ENCODE data around the gene TUBD1.
"Not testable (repeated sequence)": the region's sequence is repeated elsewhere in the genome, so short reads cannot be mapped to it uniquely, and the experiment has no call there.

The TUBD1 gene

GRCh38 chr17:59873414-59873813 lies 19.3 kb downstream of the TUBD1 start:
- not testable (repeated sequence) for DNase-seq

- no peak for DNase-seq
These were observed 20.4 kb downstream of the TUBD1 start for GRCh38 chr17:59872351-59872750.

GRCh38 chr17:59870482-59870881 lies 22.3 kb downstream of the TUBD1 start:
- no peak for DNase-seq

- DNase-seq: no peak
These were observed 22.9 kb downstream of the TUBD1 start for GRCh38 chr17:59869941-59870218.

- no peak for DNase-seq
These were observed 29.1 kb downstream of the TUBD1 start for GRCh38 chr17:59863616-59864015.

- no peak for DNase-seq
These were observed 33.2 kb downstream of the TUBD1 start for GRCh38 chr17:59859444-59860025.

- no peak for DNase-seq
These were observed 33.8 kb downstream of the TUBD1 start for GRCh38 chr17:59858932-59859331.

GRCh38 chr17:59858167-59858816 lies 34.5 kb downstream of the TUBD1 start:
- DNase-seq: no peak

GRCh38 chr17:59856859-59857794 lies 35.6 kb downstream of the TUBD1 start:
- no peak for DNase-seq

- DNase-seq: not testable (repeated sequence)
These were observed 38.6 kb downstream of the TUBD1 start for GRCh38 chr17:59853919-59854729.

GRCh38 chr17:59853168-59853918 lies 39.4 kb downstream of the TUBD1 start:
- no peak for DNase-seq

GRCh38 chr17:59852847-59853167 lies 39.9 kb downstream of the TUBD1 start:
- DNase-seq: not testable (repeated sequence)

- DNase-seq: no peak
These were observed 41.0 kb downstream of the TUBD1 start for GRCh38 chr17:59851439-59852375.

GRCh38 chr17:59850311-59850710 lies 42.4 kb downstream of the TUBD1 start:
- not testable (repeated sequence) for DNase-seq

GRCh38 chr17:59848778-59849177 lies 44.0 kb downstream of the TUBD1 start:
- DNase-seq: no peak

- DNase-seq: no peak
These were observed 44.4 kb downstream of the TUBD1 start for GRCh38 chr17:59848385-59848668.

- DNase-seq: peak; percentile 64
These were observed 46.2 kb downstream of the TUBD1 start for GRCh38 chr17:59846394-59847165.

- DNase-seq: no peak
These were observed 46.9 kb downstream of the TUBD1 start for GRCh38 chr17:59845595-59846393.

- no peak for DNase-seq
These were observed 47.7 kb downstream of the TUBD1 start for GRCh38 chr17:59844884-59845594.
